ENCODE results near the gene NADSYN1. TPM values are rescaled to one million over a fixed set of nuclear protein-coding genes. Genes with fewer than 3 reads are reported as not detected.

NADSYN1 gene
- total and polyA plus RNA-seq, 5 donors from 2014 or later, result 35.1 to 151 (median 42.4) TPM

GRCh38 chr11:71470946-71471345 lies 17.9 kb downstream of the NADSYN1 start:
- Mint-ChIP-seq H3K4me3 (no peak overlapping the region), H3K36me3 (peaks cover 41% of the 10 kb centered on the region), H3K9me3 (no peaks in the 10 kb centered on the region), H3K4me1 (peaks cover 0 to 11% (median 8%) of the 10 kb centered on the region in 4 donors), H3K27ac (no peak overlapping the region), H3K27me3 (no peaks in the 10 kb centered on the region)
- Histone ChIP-seq H3K9me3 (ENCODE audit: control insufficient read depth in 2 of 2, low read length in 2 of 2) (no peaks in the 10 kb centered on the region), H3K4me3 (ENCODE audit: low read depth, low read length) (no peak overlapping the region), H3K27ac (ENCODE audit: insufficient read depth, low read length, poor library complexity, severe bottlenecking) (no peak overlapping the region), H3K36me3 (ENCODE audit: control insufficient read depth, insufficient read depth, low read length) (peaks cover 63% of the 10 kb centered on the region), H3K4me1 (ENCODE audit: control insufficient read depth, insufficient read depth, low read length, poor library complexity, severe bottlenecking) (no peaks in the 10 kb centered on the region), H3K27me3 (ENCODE audit: control insufficient read depth, insufficient read depth, low read length) (no peaks in the 10 kb centered on the region)
- no peak for DNase-seq
- no peak for ATAC-seq (ENCODE audit: low read depth in 2 of 2)

GRCh38 chr11:71472357-71472885 lies 19.4 kb downstream of the NADSYN1 start:
- ATAC-seq (ENCODE audit: low read depth in 2 of 2) (no peak), DNase-seq (no peak)
- H3K4me3 Mint-ChIP-seq, result no peak overlapping the region
- Histone ChIP-seq H3K4me3 (ENCODE audit: low read depth, low read length) (no peak overlapping the region), H3K9me3 (ENCODE audit: control insufficient read depth in 2 of 2, low read length in 2 of 2) (no peaks in the 10 kb centered on the region), H3K4me1 (ENCODE audit: control insufficient read depth, insufficient read depth, low read length, poor library complexity, severe bottlenecking) (no peaks in the 10 kb centered on the region), H3K27ac (ENCODE audit: insufficient read depth, low read length, poor library complexity, severe bottlenecking) (no peak overlapping the region), H3K27me3 (ENCODE audit: control insufficient read depth, insufficient read depth, low read length) (no peaks in the 10 kb centered on the region), H3K36me3 (ENCODE audit: control insufficient read depth, insufficient read depth, low read length) (peaks cover 64% of the 10 kb centered on the region)
- H3K9me3 Mint-ChIP-seq, result no peaks in the 10 kb centered on the region
- no peaks in the 10 kb centered on the region for H3K27me3 Mint-ChIP-seq
- H3K4me1 Mint-ChIP-seq, result peaks cover 0 to 11% (median 6%) of the 10 kb centered on the region in 4 donors
- peaks cover 41% of the 10 kb centered on the region for H3K36me3 Mint-ChIP-seq
- H3K27ac Mint-ChIP-seq, result no peak overlapping the region

- ATAC-seq (ENCODE audit: low read depth in 2 of 2) (no peak), DNase-seq (no peak)
- no peak overlapping the region for H3K27ac Mint-ChIP-seq
- H3K27me3 ChIP-seq (ENCODE audit: control insufficient read depth, insufficient read depth, low read length), result no peaks in the 10 kb centered on the region
- H3K9me3 ChIP-seq (ENCODE audit: control insufficient read depth in 2 of 2, low read length in 2 of 2), result no peaks in the 10 kb centered on the region
- H3K36me3 ChIP-seq (ENCODE audit: control insufficient read depth, insufficient read depth, low read length), result peaks cover 67% of the 10 kb centered on the region
- no peak overlapping the region for H3K4me3 ChIP-seq (ENCODE audit: low read depth, low read length)
- H3K4me3 Mint-ChIP-seq, result no peak overlapping the region
- peaks cover 0 to 5% (median 4%) of the 10 kb centered on the region in 4 donors for H3K4me1 Mint-ChIP-seq
- H3K27me3 Mint-ChIP-seq, result no peaks in the 10 kb centered on the region
- no peak overlapping the region for H3K27ac ChIP-seq (ENCODE audit: insufficient read depth, low read length, poor library complexity, severe bottlenecking)
- peaks cover 40% of the 10 kb centered on the region for H3K36me3 Mint-ChIP-seq
- H3K4me1 ChIP-seq (ENCODE audit: control insufficient read depth, insufficient read depth, low read length, poor library complexity, severe bottlenecking), result no peaks in the 10 kb centered on the region
- no peaks in the 10 kb centered on the region for H3K9me3 Mint-ChIP-seq
These were observed 20.2 kb downstream of the NADSYN1 start for GRCh38 chr11:71472941-71473792.

- Mint-ChIP-seq H3K4me3 (no peak overlapping the region), H3K27ac (no peak overlapping the region), H3K4me1 (peaks cover 0 to 4% (median 0%) of the 10 kb centered on the region in 4 donors), H3K9me3 (no peaks in the 10 kb centered on the region), H3K36me3 (peaks cover 40% of the 10 kb centered on the region), H3K27me3 (no peaks in the 10 kb centered on the region)
- no peak for ATAC-seq (ENCODE audit: low read depth in 2 of 2)
- no peak overlapping the region for H3K27ac ChIP-seq (ENCODE audit: insufficient read depth, low read length, poor library complexity, severe bottlenecking)
- no peak for DNase-seq
- no peaks in the 10 kb centered on the region for H3K4me1 ChIP-seq (ENCODE audit: control insufficient read depth, insufficient read depth, low read length, poor library complexity, severe bottlenecking)
- no peak overlapping the region for H3K4me3 ChIP-seq (ENCODE audit: low read depth, low read length)
- H3K27me3 ChIP-seq (ENCODE audit: control insufficient read depth, insufficient read depth, low read length), result no peaks in the 10 kb centered on the region
- peaks cover 72% of the 10 kb centered on the region for H3K36me3 ChIP-seq (ENCODE audit: control insufficient read depth, insufficient read depth, low read length)
- H3K9me3 ChIP-seq (ENCODE audit: control insufficient read depth in 2 of 2, low read length in 2 of 2), result no peaks in the 10 kb centered on the region
These were observed 20.7 kb downstream of the NADSYN1 start for GRCh38 chr11:71473793-71474080.

GRCh38 chr11:71474141-71474770 lies 21.3 kb downstream of the NADSYN1 start:
- Histone ChIP-seq H3K4me1 (ENCODE audit: control insufficient read depth, insufficient read depth, low read length, poor library complexity, severe bottlenecking) (no peaks in the 10 kb centered on the region), H3K36me3 (ENCODE audit: control insufficient read depth, insufficient read depth, low read length) (peaks cover 74% of the 10 kb centered on the region), H3K27ac (ENCODE audit: insufficient read depth, low read length, poor library complexity, severe bottlenecking) (no peak overlapping the region), H3K4me3 (ENCODE audit: low read depth, low read length) (no peak overlapping the region), H3K9me3 (ENCODE audit: control insufficient read depth in 2 of 2, low read length in 2 of 2) (no peaks in the 10 kb centered on the region), H3K27me3 (ENCODE audit: control insufficient read depth, insufficient read depth, low read length) (no peaks in the 10 kb centered on the region)
- Mint-ChIP-seq H3K27ac (no peak overlapping the region), H3K4me3 (peak overlapping the region in 1 of 4 donors; percentile 38), H3K36me3 (peaks cover 41% of the 10 kb centered on the region), H3K9me3 (no peaks in the 10 kb centered on the region), H3K4me1 (peaks cover 0 to 2% (median 0%) of the 10 kb centered on the region in 4 donors), H3K27me3 (no peaks in the 10 kb centered on the region)
- DNase-seq, result no peak
- no peak for ATAC-seq (ENCODE audit: low read depth in 2 of 2)

GRCh38 chr11:71474771-71475483 lies 21.9 kb downstream of the NADSYN1 start:
- peaks cover 0 to 2% (median 0%) of the 10 kb centered on the region in 4 donors for H3K4me1 Mint-ChIP-seq
- DNase-seq, result no peak
- ATAC-seq (ENCODE audit: low read depth in 2 of 2), result no peak
- H3K9me3 Mint-ChIP-seq, result no peaks in the 10 kb centered on the region
- H3K27ac Mint-ChIP-seq, result no peak overlapping the region
- H3K4me3 Mint-ChIP-seq, result peak overlapping the region in 1 of 4 donors; percentile 38
- H3K27me3 ChIP-seq (ENCODE audit: control insufficient read depth, insufficient read depth, low read length), result no peaks in the 10 kb centered on the region
- peaks cover 81% of the 10 kb centered on the region for H3K36me3 ChIP-seq (ENCODE audit: control insufficient read depth, insufficient read depth, low read length)
- H3K27me3 Mint-ChIP-seq, result no peaks in the 10 kb centered on the region
- no peak overlapping the region for H3K4me3 ChIP-seq (ENCODE audit: low read depth, low read length)
- H3K27ac ChIP-seq (ENCODE audit: insufficient read depth, low read length, poor library complexity, severe bottlenecking), result no peak overlapping the region
- no peaks in the 10 kb centered on the region for H3K9me3 ChIP-seq (ENCODE audit: control insufficient read depth in 2 of 2, low read length in 2 of 2)
- H3K36me3 Mint-ChIP-seq, result peaks cover 46% of the 10 kb centered on the region
- no peaks in the 10 kb centered on the region for H3K4me1 ChIP-seq (ENCODE audit: control insufficient read depth, insufficient read depth, low read length, poor library complexity, severe bottlenecking)

GRCh38 chr11:71476031-71476430 lies 23.0 kb downstream of the NADSYN1 start:
- Mint-ChIP-seq H3K4me3 (no peak overlapping the region), H3K27ac (no peak overlapping the region), H3K36me3 (peaks cover 41% of the 10 kb centered on the region), H3K9me3 (no peaks in the 10 kb centered on the region), H3K4me1 (peaks cover 0 to 2% (median 0%) of the 10 kb centered on the region in 4 donors), H3K27me3 (no peaks in the 10 kb centered on the region)
- Histone ChIP-seq H3K9me3 (ENCODE audit: control insufficient read depth in 2 of 2, low read length in 2 of 2) (no peaks in the 10 kb centered on the region), H3K4me3 (ENCODE audit: low read depth, low read length) (no peak overlapping the region), H3K36me3 (ENCODE audit: control insufficient read depth, insufficient read depth, low read length) (peaks cover 92% of the 10 kb centered on the region), H3K27ac (ENCODE audit: insufficient read depth, low read length, poor library complexity, severe bottlenecking) (no peak overlapping the region), H3K4me1 (ENCODE audit: control insufficient read depth, insufficient read depth, low read length, poor library complexity, severe bottlenecking) (no peaks in the 10 kb centered on the region), H3K27me3 (ENCODE audit: control insufficient read depth, insufficient read depth, low read length) (no peaks in the 10 kb centered on the region)
- ATAC-seq (ENCODE audit: low read depth in 2 of 2) (no peak), DNase-seq (no peak)
